AG04449 (cell line): Measurements from ENCODE around the gene C19orf33.

ENCODE experiments used
- CTCF ChIA-PET: fragments of 350-600 bp; formaldehyde crosslinking; extraction: SDS; loops from one replicate; lab custom pipeline; 2021; ENCODE audit warnings: antibody characterized with exemption; lab: Yijun Ruan, JAX
- POLR2A ChIA-PET: fragments of 400-600, 350-600 bp; formaldehyde crosslinking; extraction: SDS; loops from one replicate; lab custom pipeline; 2020; ENCODE audit warnings: antibody characterized with exemption, inconsistent platforms; lab: Yijun Ruan, JAX
- DNase-seq: peaks from one replicate; pipeline ENCODE4 v3.0.0-alpha.2; 2010; ENCODE audit warnings: low read depth, low spot score
- H3K4me3 ChIP-seq: 2 replicates; pipeline ENCODE4 v1.5.1; 2011; ENCODE audit warnings: low read depth, mild to moderate bottlenecking, control low read depth, low read length
- CTCF ChIP-seq: IDR thresholded peaks from one replicate; pipeline ENCODE4 v1.5.1; 2011; ENCODE audit warnings: mild to moderate bottlenecking, moderate library complexity, low read length, control low read depth, inconsistent platforms; ENCODE audit not compliant: insufficient read depth; ENCODE audit errors: missing control alignments

Gene C19orf33

GRCh38 chr19:38268539-38268938 lies 35.5 kb upstream of the C19orf33 start:
- POLR2A ChIA-PET: interaction anchor here (0.5 kb wide), 1 partner anchor 57 kb away, joined by 3 read pairs; no protein-coding TSS in a partner anchor
- no peak overlapping the region for H3K4me3 ChIP-seq
- no peak for DNase-seq
- CTCF ChIA-PET: interaction anchor here (0.8 to 1.3 kb wide), 2 partner anchors 9 to 24 kb away, joined by 3 to 4 read pairs; no protein-coding TSS in a partner anchor
- no peak for TF ChIP-seq CTCF

GRCh38 chr19:38270587-38271167 lies 33.4 kb upstream of the C19orf33 start:
- TF ChIP-seq CTCF: no peak
- H3K4me3 ChIP-seq: no peak overlapping the region
- no peak for DNase-seq
- ChIA-PET CTCF (interaction anchor here (1.0 to 1.1 kb wide), 2 partner anchors 12 to 23 kb away, joined by 3 to 4 read pairs; no protein-coding TSS in a partner anchor), POLR2A (no interaction called here)

GRCh38 chr19:38273499-38273898 lies 30.6 kb upstream of the C19orf33 start:
- no peak for TF ChIP-seq CTCF
- POLR2A ChIA-PET: no interaction called here
- CTCF ChIA-PET: interaction anchor here (1.4 to 2.8 kb wide), 2 partner anchors 8 to 29 kb away, joined by 3 to 10 read pairs; no protein-coding TSS in a partner anchor
- DNase-seq: no peak
- H3K4me3 ChIP-seq: no peak overlapping the region

GRCh38 chr19:38274739-38275138 lies 29.3 kb upstream of the C19orf33 start:
- no peak for TF ChIP-seq CTCF
- no peak for DNase-seq
- no peak overlapping the region for H3K4me3 ChIP-seq
- ChIA-PET CTCF (interaction anchor here (0.8 to 2.8 kb wide), 3 partner anchors 9 to 31 kb away, joined by 3 to 10 read pairs (median 4); no protein-coding TSS in a partner anchor), POLR2A (no interaction called here)

GRCh38 chr19:38276942-38277517 lies 27.0 kb upstream of the C19orf33 start:
- POLR2A ChIA-PET: no interaction called here
- DNase-seq: no peak
- CTCF ChIA-PET: interaction anchor here (1.0 to 2.3 kb wide), 4 partner anchors 8 to 50 kb away, joined by 3 to 17 read pairs (median 5); no protein-coding TSS in a partner anchor
- no peak for TF ChIP-seq CTCF
- H3K4me3 ChIP-seq: no peak overlapping the region

GRCh38 chr19:38277549-38277948 lies 26.5 kb upstream of the C19orf33 start:
- no peak overlapping the region for H3K4me3 ChIP-seq
- no peak for TF ChIP-seq CTCF
- DNase-seq: no peak
- ChIA-PET CTCF (interaction anchor here (1.0 to 2.3 kb wide), 4 partner anchors 8 to 51 kb away, joined by 3 to 17 read pairs (median 5); no protein-coding TSS in a partner anchor), POLR2A (no interaction called here)
